Measurements from ENCODE around the gene SLC8A2. TPM values are rescaled to one million over a fixed set of nuclear protein-coding genes. Genes with fewer than 3 reads are reported as not detected.

Gene SLC8A2
- total RNA-seq, 3 donors from 2014 or later (not counting 1 experiment from before 2014, with no cell fraction given): 0.20 TPM; not detected in 2

DNA sequence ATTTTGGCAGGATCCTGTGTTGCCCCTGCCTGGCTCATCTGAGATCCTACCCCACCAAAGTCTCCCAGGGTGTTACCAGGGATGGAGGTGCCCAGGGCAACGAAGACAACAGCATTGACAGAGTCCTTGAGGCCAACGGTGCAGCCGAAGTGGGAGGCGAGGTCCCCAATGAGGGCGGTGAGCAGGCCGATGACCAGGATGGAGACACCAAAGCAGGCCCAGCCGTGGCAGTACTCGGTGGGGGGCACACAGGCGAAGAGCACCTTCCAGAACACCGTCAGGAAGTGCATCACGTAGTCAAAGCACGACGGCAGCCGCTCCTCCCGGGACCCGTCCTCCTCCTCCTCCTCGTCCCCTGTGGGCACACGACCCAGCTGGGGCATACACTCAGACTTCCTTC, 39.6 kb downstream of the SLC8A2 start:
- H3K4me3 Mint-ChIP-seq: peak overlapping the region; percentile 40
- no peaks in the 10 kb centered on the region for H3K9me3 Mint-ChIP-seq
- Histone ChIP-seq H3K4me3 (ENCODE audit: low read length) (no peak overlapping the region), H3K27me3 (ENCODE audit: control insufficient read depth, insufficient read depth, low read length) (peaks cover 26% of the 10 kb centered on the region), H3K27ac (ENCODE audit: low read length) (no peak overlapping the region), H3K36me3 (ENCODE audit: control insufficient read depth, insufficient read depth, low read length) (no peaks in the 10 kb centered on the region), H3K4me1 (ENCODE audit: control insufficient read depth, insufficient read depth, low read length) (peaks cover 29% of the 10 kb centered on the region), H3K9me3 (ENCODE audit: control insufficient read depth, insufficient read depth, low read length) (no peaks in the 10 kb centered on the region)
- H3K36me3 Mint-ChIP-seq: no peaks in the 10 kb centered on the region
- intact Hi-C loops (cut with micrococcal nuclease): no loop called here
- peaks cover 36 to 43% of the 10 kb centered on the region in 2 donors for H3K27me3 Mint-ChIP-seq (ENCODE audit: low read depth in 2 of 2)
- TF ChIP-seq, protein P1, sequence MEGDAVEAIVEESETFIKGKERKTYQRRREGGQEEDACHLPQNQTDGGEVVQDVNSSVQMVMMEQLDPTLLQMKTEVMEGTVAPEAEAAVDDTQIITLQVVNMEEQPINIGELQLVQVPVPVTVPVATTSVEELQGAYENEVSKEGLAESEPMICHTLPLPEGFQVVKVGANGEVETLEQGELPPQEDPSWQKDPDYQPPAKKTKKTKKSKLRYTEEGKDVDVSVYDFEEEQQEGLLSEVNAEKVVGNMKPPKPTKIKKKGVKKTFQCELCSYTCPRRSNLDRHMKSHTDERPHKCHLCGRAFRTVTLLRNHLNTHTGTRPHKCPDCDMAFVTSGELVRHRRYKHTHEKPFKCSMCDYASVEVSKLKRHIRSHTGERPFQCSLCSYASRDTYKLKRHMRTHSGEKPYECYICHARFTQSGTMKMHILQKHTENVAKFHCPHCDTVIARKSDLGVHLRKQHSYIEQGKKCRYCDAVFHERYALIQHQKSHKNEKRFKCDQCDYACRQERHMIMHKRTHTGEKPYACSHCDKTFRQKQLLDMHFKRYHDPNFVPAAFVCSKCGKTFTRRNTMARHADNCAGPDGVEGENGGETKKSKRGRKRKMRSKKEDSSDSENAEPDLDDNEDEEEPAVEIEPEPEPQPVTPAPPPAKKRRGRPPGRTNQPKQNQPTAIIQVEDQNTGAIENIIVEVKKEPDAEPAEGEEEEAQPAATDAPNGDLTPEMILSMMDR (IDR thresholded peaks at IDR 0.05): no peak
- ATAC-seq (no peak), DNase-seq (no peak)
- no peak overlapping the region for H3K27ac Mint-ChIP-seq
- peaks cover 13 to 16% of the 10 kb centered on the region in 2 donors for H3K4me1 Mint-ChIP-seq
- WGBS (ENCODE audit: insufficient coverage): 53% methylated on average over 18 of the region's 18 CpGs

GRCh38 chr19:47430041-47430802, 41.5 kb downstream of the SLC8A2 start:
- Histone ChIP-seq H3K27ac (ENCODE audit: low read length) (no peak overlapping the region), H3K36me3 (ENCODE audit: control insufficient read depth, insufficient read depth, low read length) (no peaks in the 10 kb centered on the region), H3K27me3 (ENCODE audit: control insufficient read depth, insufficient read depth, low read length) (peaks cover 26% of the 10 kb centered on the region), H3K4me1 (ENCODE audit: control insufficient read depth, insufficient read depth, low read length) (peaks cover 25% of the 10 kb centered on the region), H3K4me3 (ENCODE audit: low read length) (no peak overlapping the region), H3K9me3 (ENCODE audit: control insufficient read depth, insufficient read depth, low read length) (no peaks in the 10 kb centered on the region)
- WGBS (ENCODE audit: insufficient coverage): 7% methylated on average over 69 of the region's 69 CpGs
- DNase-seq (peak in 1 of 2 donors; percentile 61), ATAC-seq (peak; percentile 40 to 54 (median 46))
- Mint-ChIP-seq H3K27ac (no peak overlapping the region), H3K4me1 (peaks cover 5 to 9% of the 10 kb centered on the region in 2 donors), H3K27me3 (ENCODE audit: low read depth in 2 of 2) (peaks cover 27 to 28% of the 10 kb centered on the region in 2 donors), H3K4me3 (peak overlapping the region; percentile 58), H3K9me3 (no peaks in the 10 kb centered on the region), H3K36me3 (no peaks in the 10 kb centered on the region)
- TF ChIP-seq, protein P1 (IDR thresholded peaks at IDR 0.05): no peak
- intact Hi-C loops (cut with micrococcal nuclease): no loop called here

DNA sequence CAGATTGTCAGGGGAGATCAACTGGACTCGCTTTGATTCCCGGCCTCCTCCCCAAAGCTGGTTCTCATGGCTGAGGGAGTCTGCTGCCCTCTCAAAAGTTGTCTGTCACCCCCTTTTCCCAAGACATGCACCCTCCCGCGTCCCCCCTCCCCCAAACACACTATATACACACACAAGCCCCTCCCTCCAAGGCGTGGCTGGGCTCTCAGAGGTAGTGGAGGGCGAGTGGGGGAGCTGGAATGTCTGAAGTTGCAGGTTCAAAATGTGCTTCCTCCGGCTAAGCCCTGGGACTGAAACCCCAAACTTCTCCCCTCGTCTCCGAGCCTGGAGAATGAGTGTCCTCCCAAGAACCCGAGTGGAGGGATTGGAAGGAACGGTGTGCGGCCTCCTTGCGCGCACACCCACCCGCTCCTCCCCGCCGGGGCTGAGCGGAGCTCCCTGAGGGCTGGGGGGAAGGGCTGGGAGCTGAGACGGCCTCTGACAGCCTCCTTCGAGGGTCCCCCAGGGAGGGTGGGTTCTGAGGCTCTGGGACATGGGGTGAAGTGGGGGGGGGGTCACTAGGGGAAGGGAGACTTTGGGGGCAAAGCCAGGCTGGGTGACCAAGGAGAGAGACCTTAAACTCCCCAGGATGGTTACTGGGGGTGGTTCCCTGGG, 42.4 kb downstream of the SLC8A2 start:
- TF ChIP-seq, protein P1 (IDR thresholded peaks at IDR 0.05): no peak
- Mint-ChIP-seq H3K4me1 (peaks cover 5 to 9% of the 10 kb centered on the region in 2 donors), H3K4me3 (no peak overlapping the region), H3K9me3 (no peaks in the 10 kb centered on the region), H3K36me3 (no peaks in the 10 kb centered on the region), H3K27me3 (ENCODE audit: low read depth in 2 of 2) (peaks cover 29 to 32% of the 10 kb centered on the region in 2 donors), H3K27ac (no peak overlapping the region)
- WGBS (ENCODE audit: insufficient coverage): 30% methylated on average over 16 of the region's 20 CpGs
- peaks cover 25% of the 10 kb centered on the region for H3K4me1 ChIP-seq (ENCODE audit: control insufficient read depth, insufficient read depth, low read length)
- H3K27me3 ChIP-seq (ENCODE audit: control insufficient read depth, insufficient read depth, low read length): peaks cover 28% of the 10 kb centered on the region
- no peaks in the 10 kb centered on the region for H3K36me3 ChIP-seq (ENCODE audit: control insufficient read depth, insufficient read depth, low read length)
- no peak overlapping the region for H3K4me3 ChIP-seq (ENCODE audit: low read length)
- H3K9me3 ChIP-seq (ENCODE audit: control insufficient read depth, insufficient read depth, low read length): no peaks in the 10 kb centered on the region
- ATAC-seq (no peak), DNase-seq (no peak)
- intact Hi-C loops (cut with micrococcal nuclease): no loop called here
- no peak overlapping the region for H3K27ac ChIP-seq (ENCODE audit: low read length)
